Dermis microvascular lymphatic vessel endothelial cell (primary cell): Measurements from ENCODE around the gene TPCN1. TPM values are rescaled to one million over a fixed set of nuclear protein-coding genes. Genes with fewer than 3 reads are reported as not detected.
"Not testable (repeated sequence)": the region's sequence is repeated elsewhere in the genome, so short reads cannot be mapped to it uniquely, and the experiment has no call there.

ENCODE experiments used
- DNase-seq, 2 donors: peaks; one replicate each; pipeline versions ENCODE4 v3.0.0 to v3.0.0-alpha.2; 2010; ENCODE audit warnings: low read depth in 2 of 2
- total RNA-seq: library from RNA; depleted of rRNA; stranded (reverse); fragments of >200 nt; gene quantifications from 2 replicates; pipeline ENCODE4 v1.2.1, GENCODE V29; 2014

TPCN1 gene
- total RNA-seq, 1 donor from 2014 or later: 5.5 TPM

DNA sequence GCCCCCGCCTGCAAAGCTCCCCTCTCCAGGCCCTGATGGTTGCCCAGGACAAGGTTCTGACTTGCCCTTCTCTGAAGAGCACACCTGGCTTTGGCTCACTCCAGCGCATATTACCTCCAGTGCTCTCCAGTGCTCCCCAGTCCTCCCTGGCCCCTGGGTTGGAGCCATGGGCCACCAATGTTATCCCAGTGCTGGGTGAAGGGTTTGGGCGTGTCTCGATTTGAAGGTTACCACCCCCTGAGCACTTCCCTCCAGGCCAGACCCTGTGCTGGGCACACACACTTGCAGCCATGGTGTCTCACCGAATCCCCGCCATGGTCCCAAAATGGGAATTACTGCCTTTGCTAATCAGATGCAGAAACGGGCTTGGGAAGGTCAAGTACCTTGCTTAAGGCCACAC, 24.7 kb upstream of the TPCN1 start:
- DNase-seq: no peak

DNA sequence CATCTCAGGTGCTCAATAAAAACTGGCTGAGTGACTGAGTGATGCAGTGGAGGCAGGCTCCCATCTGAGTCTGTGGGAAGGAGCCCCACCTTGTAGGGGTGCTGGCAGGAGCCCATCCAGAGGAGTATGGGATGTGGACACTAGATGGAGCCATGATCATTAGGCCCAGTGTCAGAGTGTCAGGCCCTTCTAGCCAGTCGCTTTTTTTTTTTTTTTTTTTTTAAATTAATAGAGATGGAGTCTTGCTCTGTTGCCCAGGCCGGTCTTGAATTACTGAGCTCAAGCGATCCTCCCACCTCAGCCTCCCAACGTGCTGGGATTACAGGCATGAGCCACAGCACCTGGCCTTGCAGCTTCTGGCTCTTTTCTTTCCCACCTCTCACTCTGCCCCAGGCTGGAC, 24.3 kb upstream of the TPCN1 start:
- peak; percentile 73 to 85 for DNase-seq

DNA sequence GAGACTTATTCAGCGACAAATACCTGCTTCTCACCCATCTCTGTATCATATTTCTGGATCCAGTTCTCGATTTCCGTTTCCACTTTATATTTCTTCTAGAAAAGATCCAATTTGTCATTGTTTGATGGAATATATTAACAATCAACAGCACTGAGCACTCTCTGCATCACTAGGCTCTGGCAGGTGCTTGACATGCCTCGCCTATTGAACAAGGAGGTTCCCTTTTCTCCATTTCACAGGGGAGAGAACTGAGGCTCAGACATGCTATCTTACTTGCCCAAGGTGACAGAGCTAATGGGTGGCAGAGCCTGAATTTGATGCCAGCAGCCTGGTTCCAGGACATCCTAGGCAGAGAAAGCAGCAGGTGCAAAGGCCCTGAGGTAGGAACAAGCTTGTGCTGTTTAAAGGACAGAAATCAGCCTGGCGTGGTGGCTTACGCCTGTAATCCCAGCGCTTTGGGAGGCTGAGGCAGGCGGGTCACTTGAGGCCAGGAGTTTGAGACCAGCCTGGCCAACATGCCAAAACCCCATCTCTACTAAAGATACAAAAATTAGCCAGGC, 23.7 kb upstream of the TPCN1 start:
- no peak for DNase-seq

DNA sequence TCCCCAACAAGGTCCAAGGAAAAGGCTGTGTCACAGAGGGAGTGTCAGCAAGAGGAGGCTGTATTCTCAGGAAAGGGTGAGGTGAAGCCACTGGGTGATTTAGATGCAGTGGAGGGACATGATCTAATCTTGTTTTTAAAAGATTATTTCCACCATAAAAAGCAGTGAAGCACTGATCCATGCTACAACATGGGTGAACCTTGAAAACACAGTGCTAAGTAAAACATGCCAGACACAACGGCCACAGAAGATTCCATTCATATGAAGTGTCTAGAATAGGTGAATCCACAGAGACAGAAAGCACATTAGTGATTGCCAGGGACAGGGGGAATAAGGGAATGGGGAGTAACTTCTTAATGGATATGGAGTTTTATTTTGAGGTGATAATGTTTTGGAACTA, 23.0 kb upstream of the TPCN1 start:
- DNase-seq: no peak

DNA sequence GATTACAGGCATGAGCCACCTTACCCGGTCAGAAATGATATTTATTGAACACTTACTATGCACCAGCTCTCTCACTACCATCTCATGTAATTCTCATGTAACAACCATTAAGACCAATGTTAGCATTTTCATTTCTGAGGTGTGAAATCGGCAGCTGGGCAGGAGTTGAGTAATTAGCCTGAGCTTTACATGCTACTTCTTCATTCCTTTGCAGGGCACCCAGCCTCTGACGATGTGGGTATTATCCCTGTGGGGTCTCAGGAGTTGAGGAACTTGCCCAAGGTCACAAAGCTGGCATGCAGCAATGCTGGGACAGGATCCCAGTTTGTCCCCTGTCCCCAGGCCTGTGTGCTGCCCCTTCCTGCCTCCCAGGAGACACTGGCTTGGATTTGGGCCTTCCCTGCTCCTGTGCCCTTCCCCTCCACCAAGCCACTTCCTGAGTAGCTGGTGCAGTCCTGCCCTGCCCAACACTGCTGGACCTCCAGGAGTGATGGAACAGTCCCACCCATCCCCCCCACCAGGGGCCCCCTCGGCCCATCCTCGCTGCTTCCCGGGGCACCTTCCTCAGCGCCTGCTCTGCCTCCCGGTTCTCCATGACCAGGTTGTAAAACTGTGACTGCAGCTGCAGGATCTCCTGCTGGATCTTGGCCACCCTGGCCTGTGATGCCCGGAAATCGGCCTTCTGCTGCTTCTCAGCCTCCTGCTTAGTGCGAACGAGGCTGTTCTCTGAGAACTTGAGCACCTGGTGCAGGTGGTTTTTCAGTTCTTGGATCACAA, 21.1 kb upstream of the TPCN1 start:
- DNase-seq: no peak

DNA sequence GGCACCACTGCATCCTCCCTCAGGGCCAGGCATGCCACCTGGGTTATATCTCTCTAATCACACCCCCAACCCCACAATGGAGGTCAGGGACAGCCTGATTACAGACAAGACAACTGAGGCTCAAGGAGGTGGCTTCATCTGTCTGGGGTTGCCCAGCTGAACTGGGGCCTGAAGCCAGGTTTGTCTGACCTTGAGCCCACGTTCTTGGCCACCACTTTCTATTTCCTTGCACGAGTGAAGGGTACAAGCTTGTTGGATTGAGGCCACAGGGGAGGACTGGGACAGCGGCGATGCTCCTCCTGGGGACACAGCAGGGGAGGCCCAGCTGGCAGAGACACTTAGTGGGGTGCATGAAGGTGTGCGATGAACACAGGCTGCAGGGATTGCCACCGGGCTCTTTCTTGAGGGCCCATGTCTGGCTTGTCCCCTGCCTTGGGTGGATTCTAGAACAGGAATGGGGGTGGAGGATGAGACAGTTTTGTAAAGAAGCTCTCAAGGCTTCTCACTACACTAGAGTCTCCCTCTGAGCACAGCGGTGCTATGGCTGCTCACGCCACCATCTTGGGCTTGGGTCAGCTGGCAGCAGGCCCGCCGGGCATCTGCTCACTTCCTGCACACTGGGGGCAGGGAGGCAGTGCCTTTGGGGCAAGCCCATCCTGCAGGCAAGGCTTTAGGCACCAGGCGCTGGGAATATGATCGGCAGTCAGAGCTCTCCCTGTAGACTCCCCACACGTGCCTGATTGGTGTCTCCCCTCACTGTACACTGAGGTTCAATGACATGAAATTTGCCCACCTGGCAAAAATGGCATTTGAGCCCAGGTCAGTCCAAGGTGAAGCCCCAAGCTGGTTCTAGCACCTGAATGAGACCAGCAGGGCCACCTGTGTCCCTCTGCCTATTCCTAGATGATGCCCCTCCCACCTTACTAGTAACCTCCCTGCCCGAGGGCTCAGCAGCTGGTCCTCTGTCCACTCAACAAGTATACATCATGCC, 19.8 kb upstream of the TPCN1 start:
- no peak for DNase-seq

DNA sequence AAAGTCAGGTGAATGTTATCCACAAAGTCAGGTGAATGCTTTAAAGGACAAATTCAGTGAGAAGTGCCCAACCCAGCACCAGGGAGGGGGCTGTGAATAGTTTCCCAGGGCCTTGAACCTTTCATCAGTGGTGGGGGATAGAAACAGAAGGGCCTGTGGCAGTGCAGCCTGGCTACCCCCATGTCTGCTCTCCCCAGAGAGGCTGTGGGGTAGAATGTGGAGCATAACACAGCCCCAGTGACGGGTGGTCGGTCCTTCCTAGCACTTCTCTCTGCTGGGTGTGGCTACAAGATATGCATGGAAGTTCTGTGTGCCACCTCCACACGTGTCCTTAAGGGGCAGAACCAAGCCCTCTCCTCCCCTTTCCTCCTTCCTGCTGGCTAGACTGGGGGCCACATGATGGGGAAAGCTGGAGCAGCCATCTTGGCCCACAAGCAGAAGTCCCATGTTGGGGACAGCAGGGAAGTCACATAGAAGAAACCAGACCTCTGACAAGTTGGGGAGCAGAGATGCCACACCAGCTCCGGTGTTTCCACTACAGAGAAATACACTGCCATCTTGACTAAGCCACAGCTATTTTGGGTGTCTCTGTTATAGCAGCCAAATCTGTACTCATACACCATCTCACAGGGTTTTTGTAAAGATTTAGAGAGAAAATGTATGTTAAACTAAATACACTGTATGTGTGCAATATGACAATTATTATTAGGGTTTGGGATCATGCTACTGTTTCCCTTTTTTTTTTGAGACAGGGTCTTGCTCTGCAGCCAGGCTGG, 18.8 kb upstream of the TPCN1 start:
- DNase-seq: no peak

DNA sequence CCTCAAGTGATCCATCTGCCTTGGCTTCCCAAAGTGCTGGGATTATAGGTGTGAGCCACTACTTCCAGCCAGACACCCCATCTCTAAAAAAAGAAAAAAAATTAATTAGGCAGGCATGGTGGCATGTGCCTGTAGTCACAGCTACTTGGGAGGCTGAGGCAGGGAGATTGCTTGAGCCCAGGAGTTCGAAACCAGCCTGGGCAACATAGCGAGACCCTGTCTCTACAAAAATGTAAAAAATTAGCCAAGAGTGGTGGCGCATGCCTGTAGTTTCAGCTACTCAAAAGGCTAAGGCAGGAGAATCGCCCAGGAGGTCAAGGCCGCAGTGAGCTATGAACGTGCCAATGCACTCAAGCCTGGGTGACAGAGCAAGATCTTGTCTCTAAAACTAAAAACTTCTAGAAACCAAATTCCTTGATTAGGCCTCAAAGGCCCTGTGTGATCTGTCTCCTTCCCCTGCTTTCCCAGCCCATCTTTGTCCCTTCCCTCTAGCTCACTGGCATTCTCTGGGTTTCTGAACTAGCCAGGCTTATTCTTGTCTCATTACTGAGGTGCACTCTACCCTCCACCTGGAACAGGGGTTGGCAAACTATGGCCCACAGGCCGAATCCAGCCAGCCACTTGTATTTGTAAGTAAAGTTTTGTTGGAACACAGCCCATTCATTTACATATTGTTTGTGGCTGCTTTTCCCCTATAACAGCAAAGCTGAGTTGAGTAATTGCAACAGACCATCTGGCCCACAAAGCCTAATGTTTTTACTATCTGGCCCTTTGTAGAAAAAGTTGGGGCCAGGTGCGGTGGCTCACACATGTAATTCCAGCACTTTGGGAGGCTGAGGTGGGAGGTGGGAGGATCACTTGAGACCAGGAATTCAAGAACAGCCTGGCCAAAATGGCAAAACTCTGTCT, 17.2 kb upstream of the TPCN1 start:
- DNase-seq: no peak

DNA sequence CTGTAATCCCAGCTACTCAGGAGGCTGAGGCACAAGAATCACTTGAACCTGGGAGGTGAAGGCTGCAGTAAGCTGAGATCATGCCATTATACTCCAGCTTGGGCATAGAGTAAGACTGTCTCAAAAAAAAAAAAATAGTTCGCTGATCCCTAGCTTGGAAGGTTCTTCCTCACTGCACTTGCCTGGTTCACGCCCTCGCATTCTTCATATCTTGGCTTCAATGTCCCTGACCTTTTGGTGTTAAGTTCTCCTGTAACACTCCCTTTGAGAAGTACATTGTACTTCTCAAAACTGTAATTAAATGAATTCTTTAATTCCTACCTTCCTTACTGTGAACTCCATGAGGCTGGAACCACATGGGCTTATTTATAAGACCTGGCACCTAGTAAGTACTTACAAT, 16.5 kb upstream of the TPCN1 start:
- no peak for DNase-seq

DNA sequence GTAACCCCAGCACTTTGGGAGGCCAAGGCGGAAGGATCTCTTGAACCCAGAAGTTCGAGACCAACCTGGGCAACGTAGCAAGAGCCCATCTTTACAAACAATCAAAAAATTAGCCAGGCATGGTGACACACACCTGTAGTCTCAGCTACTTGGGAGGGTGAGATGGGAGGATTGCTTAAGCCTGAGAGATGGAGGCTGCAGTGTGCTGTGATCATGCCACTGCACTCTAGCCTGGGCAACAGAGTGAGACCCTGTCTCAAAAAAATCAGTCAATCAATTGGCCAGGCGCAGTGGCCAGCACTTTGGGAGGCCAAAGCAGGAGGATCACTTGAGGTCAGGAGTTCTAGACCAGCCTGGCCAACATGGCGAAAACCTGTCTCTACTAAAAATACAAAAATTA, 14.5 kb upstream of the TPCN1 start:
- DNase-seq: not testable (repeated sequence)

DNA sequence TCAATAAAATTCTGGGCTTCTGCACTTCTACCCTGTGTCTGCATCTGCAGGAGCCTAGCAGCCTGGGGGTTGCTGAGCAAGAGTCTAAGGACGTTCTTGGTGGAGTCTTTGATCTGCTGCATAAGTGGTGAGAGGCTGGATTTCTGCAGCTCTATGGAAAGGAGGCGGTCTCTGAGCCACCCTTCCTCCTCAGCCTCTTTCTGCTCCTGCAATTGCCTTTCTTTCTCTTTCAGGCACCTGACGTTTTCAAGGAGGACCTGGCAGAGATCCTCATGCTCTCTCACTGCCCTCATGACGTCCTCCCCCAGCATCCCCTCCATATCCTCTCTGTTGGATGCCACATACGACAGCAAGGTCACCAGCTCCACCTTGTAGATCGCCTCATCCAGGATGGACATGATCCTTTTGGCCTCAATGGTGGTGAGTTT, 13.6 kb upstream of the TPCN1 start:
- no peak for DNase-seq

DNA sequence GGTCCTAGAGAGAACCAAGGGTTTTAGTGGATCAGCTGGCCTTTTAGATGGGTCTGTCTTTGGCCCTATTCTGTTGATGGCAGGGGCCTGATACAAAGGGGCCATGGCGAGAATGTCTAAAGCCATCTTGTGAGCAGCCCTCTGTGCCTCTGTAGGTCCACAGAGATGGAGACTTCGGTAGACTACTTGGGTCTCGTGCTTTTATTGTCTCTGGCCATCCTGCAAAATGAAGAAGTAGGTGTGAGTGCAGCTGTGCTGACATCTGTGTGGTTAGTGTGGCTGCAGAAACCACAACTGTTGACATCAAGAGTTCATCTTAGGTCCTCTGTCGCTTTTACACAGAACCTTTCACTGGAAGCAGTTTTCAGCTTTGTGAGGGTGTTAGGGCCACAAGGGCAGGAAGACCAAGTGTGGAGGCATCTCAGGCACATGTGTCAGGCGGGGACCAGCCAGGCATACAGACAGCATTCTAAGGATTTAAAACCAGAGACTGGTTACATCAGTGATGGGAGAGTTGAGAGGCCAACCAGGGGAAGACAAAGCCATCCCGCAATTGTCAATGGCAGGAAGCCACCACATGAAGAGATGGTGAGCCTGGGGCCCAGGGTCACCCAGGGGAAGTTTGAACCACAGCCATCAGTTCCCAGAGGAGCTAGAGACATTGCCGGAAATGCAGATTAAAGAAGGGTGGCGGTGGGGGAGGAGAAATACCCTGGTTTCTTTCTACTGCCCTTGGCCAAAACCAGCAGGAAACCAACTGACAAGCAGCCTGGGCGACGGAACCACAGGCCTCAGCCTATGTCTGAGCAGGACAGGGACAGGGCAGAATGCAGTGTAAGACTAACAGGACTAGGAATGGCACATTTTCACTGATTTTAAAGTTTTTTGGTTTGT, 13.0 kb upstream of the TPCN1 start:
- no peak for DNase-seq

DNA sequence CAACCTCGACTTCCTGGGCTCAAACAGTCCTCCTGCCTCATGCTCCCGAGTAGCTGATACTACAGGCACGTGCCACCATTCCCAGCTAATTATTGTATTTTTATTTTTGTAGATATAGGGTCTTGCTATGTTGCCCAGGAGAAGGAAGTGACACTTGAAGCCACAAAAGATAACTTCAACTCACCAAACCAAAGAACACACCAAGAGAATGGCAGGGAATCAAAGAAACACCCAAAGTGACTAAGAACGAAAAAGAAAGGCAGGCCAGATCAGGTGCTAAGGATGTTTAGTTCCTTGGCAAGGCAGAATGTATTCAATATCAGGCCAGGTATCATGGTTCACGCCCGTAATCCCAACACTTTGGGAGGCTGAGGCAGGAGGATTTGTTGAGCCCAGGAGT, 10.1 kb upstream of the TPCN1 start:
- no peak for DNase-seq

DNA sequence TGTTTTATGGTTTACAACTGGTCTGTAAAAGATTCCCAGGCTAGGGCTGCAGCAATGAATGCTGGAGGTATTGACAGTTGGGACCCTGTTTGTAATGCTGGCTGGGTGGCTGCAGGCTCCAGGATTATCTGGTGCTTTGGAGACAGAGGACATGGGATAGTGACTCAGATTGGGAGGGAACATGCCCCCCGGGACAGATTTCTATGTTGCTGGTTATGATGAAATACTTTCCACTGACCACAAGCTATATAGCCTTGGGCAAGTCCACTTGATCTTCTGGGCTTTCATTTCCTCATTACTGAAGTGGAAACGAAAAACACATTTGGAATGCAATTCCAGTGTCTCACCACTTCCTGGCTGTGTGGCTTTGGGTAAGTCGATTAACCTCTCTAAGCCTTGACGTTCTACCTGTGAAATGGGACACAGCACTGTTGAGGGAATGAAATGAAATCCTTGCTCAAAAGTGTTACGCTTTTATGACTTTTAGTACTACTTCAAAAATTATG, 6.3 kb upstream of the TPCN1 start:
- DNase-seq: peak; percentile 69 to 92

DNA sequence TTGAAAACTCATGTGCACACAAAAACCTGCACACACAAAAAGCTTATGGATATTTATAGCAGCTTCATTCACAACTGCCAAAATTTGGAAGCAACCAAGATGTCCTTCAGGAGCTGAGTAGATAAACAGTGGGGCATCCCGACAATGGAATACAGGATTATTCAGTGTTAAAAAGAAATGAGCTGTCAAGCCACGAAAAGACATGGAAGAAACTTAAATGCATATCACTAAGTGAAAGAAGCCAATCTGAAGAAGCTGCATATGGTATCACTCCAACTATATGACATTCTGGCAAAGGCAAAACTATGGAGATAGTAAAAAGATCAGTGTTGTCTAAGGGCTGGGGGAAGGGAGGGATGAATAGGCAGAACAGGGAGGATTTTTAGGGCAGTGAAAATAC, 5.2 kb upstream of the TPCN1 start:
- DNase-seq: no peak

DNA sequence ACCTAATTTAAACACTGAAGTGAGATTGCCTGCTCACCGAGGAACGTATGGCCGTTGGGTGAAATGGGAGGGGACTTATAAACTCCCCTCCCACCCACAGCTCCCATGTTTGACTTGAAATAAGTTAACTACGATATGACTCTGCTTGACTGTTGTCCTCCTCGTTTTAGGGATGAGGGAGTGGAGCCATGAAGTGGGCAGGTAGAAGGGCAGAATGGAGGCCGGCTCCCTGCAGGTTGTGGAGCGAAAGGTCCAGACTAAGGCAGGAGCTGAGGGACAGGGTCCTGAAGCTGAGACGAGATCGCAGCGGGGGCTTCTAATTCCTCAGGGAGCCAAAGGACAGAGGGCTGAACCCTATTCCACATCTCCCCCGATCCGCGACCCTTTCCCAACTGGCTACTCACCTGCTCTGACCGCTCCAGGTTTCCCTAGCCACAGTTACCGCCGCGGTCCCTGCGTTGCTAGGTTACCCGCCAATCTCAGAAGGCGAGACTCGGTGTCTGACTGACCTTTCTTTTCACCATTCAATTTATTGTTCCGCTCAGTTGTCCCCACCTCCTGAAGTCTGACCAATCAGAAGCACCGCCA, 577 bp upstream of the TPCN1 start:
- DNase-seq: no peak

DNA sequence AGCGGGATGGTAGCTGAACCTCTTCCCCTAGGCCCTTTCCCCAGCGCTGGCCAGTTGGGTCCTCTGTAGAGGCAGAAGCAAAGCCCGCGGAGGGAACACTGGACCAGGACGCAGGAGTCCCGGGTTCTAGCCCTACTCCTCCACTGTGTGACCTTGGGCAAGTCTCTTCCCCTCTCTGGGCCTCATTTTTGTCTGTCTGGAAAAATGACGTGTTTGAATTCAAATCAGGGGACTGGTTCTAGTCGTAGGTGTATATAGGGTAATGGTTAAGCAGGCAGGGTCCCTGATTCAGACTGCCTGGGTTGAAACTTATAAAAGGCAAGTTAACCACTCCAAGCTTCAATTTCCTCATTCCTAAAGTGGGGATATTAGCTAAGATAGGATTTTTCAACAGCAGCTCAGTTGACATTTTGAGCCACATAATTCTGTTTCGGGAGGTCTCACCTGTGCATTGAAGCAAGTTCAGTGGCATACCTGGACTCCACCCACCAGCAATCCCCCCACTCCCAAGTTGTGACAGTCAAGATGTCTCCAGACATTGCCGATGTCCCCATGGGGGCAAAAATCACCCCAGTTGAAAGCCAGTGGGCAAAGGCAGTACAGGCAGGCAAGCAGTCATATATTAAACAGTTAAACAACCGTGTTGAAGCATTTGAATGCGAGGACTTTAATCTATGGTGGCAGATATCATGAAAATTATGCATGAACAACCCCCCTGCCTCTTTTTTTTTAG, 899 bp downstream of the TPCN1 start:
- DNase-seq: no peak
